H9 (cell line): ENCODE data around the gene DHX35. TPM values are rescaled to one million over a fixed set of nuclear protein-coding genes. Genes with fewer than 3 reads are reported as not detected.

Source experiments
- DNase-seq: peaks from one replicate; pipeline ENCODE4 v3.0.0-alpha.2; 2017
- H2AFZ ChIP-seq: one replicate; pipeline ENCODE4 v1.6.1; 2013; ENCODE audit warnings: mild to moderate bottlenecking, low read length, control low read depth, moderate library complexity
- H2AK5ac ChIP-seq: 2 replicates; pipeline ENCODE4 v1.6.1; 2013; ENCODE audit warnings: low read length, control low read depth, mixed read lengths; ENCODE audit not compliant: insufficient read length
- H2BK120ac ChIP-seq: one replicate; pipeline ENCODE4 v1.6.1; 2013; ENCODE audit warnings: low read depth, mild to moderate bottlenecking, low read length, control low read depth, inconsistent platforms; ENCODE audit not compliant: poor library complexity, severe bottlenecking
- H2BK12ac ChIP-seq: 2 replicates; pipeline ENCODE4 v1.6.1; 2013; ENCODE audit warnings: low read length, control low read depth, mixed read lengths, low read depth; ENCODE audit not compliant: insufficient read length
- H2BK15ac ChIP-seq: 2 replicates; pipeline ENCODE4 v1.6.1; 2013; ENCODE audit warnings: low read depth, low read length, control low read depth
- H2BK20ac ChIP-seq: one replicate; pipeline ENCODE4 v1.6.1; 2013; ENCODE audit warnings: low read depth, mild to moderate bottlenecking, low read length, control low read depth, inconsistent platforms; ENCODE audit not compliant: poor library complexity, severe bottlenecking
- H2BK5ac ChIP-seq: 2 replicates; pipeline ENCODE4 v1.6.1; 2013; ENCODE audit warnings: low read length, control low read depth, mixed read lengths; ENCODE audit not compliant: insufficient read length
- H3K14ac ChIP-seq: 2 replicates; pipeline ENCODE4 v1.6.1; 2013; ENCODE audit warnings: low read length, control low read depth; ENCODE audit not compliant: insufficient read depth
- H3K18ac ChIP-seq: 2 replicates; pipeline ENCODE4 v1.6.1; 2013; ENCODE audit warnings: low read depth, mild to moderate bottlenecking, mixed read lengths, low read length, control low read depth; ENCODE audit not compliant: insufficient read length
- H3K23ac ChIP-seq: 2 replicates; pipeline ENCODE4 v1.6.1; 2013; ENCODE audit warnings: low read length, control low read depth, mixed read lengths, low read depth; ENCODE audit not compliant: insufficient read length
- H3K23me2 ChIP-seq: 2 replicates; pipeline ENCODE4 v1.6.1; 2013; ENCODE audit warnings: low read depth, mild to moderate bottlenecking, mixed read lengths, low read length, control low read depth; ENCODE audit not compliant: insufficient read length, poor library complexity, severe bottlenecking
- H3K27ac ChIP-seq: 2 replicates; pipeline ENCODE4 v1.5.1; 2013; ENCODE audit warnings: low read length, control low read depth, mixed read lengths, low read depth; ENCODE audit not compliant: insufficient read length
- H3K27me3 ChIP-seq: 2 replicates; pipeline ENCODE4 v1.6.1; 2013; ENCODE audit warnings: low read length, control low read depth, inconsistent platforms; ENCODE audit not compliant: insufficient read depth
- H3K4ac ChIP-seq: 2 replicates; pipeline ENCODE4 v1.6.1; 2013; ENCODE audit warnings: low read depth, mild to moderate bottlenecking, control low read depth, inconsistent platforms, low read length, moderate library complexity
- H3K4me1 ChIP-seq: 2 replicates; pipeline ENCODE4 v1.6.1; 2013; ENCODE audit warnings: low read length, control low read depth, inconsistent platforms; ENCODE audit not compliant: insufficient read depth
- H3K4me2 ChIP-seq: 2 replicates; pipeline ENCODE4 v1.6.1; 2013; ENCODE audit warnings: low read length, control low read depth, mixed read lengths; ENCODE audit not compliant: insufficient read length, insufficient read depth
- H3K56ac ChIP-seq: 2 replicates; pipeline ENCODE4 v1.6.1; 2013; ENCODE audit warnings: low read depth, mild to moderate bottlenecking, mixed read lengths, low read length, control low read depth; ENCODE audit not compliant: insufficient read length
- H3K79me1 ChIP-seq: 2 replicates; pipeline ENCODE4 v1.6.1; 2013; ENCODE audit warnings: low read depth, mild to moderate bottlenecking, moderate library complexity, low read length, control low read depth, inconsistent platforms; ENCODE audit not compliant: insufficient read depth, poor library complexity, severe bottlenecking
- H3K79me2 ChIP-seq: 2 replicates; pipeline ENCODE4 v1.6.1; 2013; ENCODE audit warnings: low read length, control low read depth, inconsistent platforms; ENCODE audit not compliant: insufficient read depth
- H3K9ac ChIP-seq: 2 replicates; pipeline ENCODE4 v1.6.1; 2013; ENCODE audit warnings: low read length, control low read depth, mixed read lengths; ENCODE audit not compliant: insufficient read length; ENCODE audit errors: extremely low read depth
- H3K9me3 ChIP-seq: one replicate; pipeline ENCODE4 v1.6.1; 2013; ENCODE audit warnings: low read depth, low read length, inconsistent platforms; ENCODE audit not compliant: control insufficient read depth
- H3T11ph ChIP-seq: one replicate; pipeline ENCODE4 v1.6.1; 2013; ENCODE audit warnings: mild to moderate bottlenecking, low read length, control low read depth, inconsistent platforms
- H4K20me1 ChIP-seq: one replicate; pipeline ENCODE4 v1.6.1; 2013; ENCODE audit not compliant: control insufficient read depth, insufficient read length, insufficient read depth
- H4K5ac ChIP-seq: 2 replicates; pipeline ENCODE4 v1.6.1; 2013; ENCODE audit warnings: low read depth, mild to moderate bottlenecking, mixed read lengths, low read length, control low read depth; ENCODE audit not compliant: insufficient read length
- H4K8ac ChIP-seq: replicated peaks from 2 replicates; pipeline ENCODE4 v1.6.1; 2013; ENCODE audit warnings: low read length, control low read depth, mixed read lengths, low read depth; ENCODE audit not compliant: insufficient read length
- H4K91ac ChIP-seq: 2 replicates; pipeline ENCODE4 v1.6.1; 2013; ENCODE audit warnings: low read depth, mild to moderate bottlenecking, moderate library complexity, mixed read lengths, low read length, control low read depth; ENCODE audit not compliant: insufficient read length
- H3K27ac Mint-ChIP-seq, 3 experiments: 2 replicates in 2 of 3; 3 replicates in 1 of 3; pipeline ENCODE4 v1.8.0; 2020 to 2021; ENCODE audit warnings: mixed read lengths in 3 of 3, mild to moderate bottlenecking in 1 of 3, moderate library complexity in 1 of 3
- H3K27me3 Mint-ChIP-seq: 2 replicates; pipeline ENCODE4 v1.8.0; 2021; ENCODE audit warnings: low read depth, mild to moderate bottlenecking, moderate library complexity, mixed read lengths
- H3K36me3 Mint-ChIP-seq, 3 experiments: 2 replicates in 2 of 3; 3 replicates in 1 of 3; pipeline ENCODE4 v1.8.0; 2020 to 2021; ENCODE audit warnings: low read depth in 3 of 3, mixed read lengths in 3 of 3; ENCODE audit not compliant: insufficient read depth in 1 of 3
- H3K4me1 Mint-ChIP-seq, 2 experiments: 2 replicates each; pipeline ENCODE4 v1.8.0; 2020; ENCODE audit warnings: mixed read lengths in 2 of 2
- H3K4me3 Mint-ChIP-seq, 2 experiments: 2 replicates in 1 of 2; 3 replicates in 1 of 2; pipeline ENCODE4 v1.8.0; 2020 to 2021; ENCODE audit warnings: mild to moderate bottlenecking in 2 of 2, mixed read lengths in 2 of 2, moderate library complexity in 1 of 2
- H3K9me3 Mint-ChIP-seq, 2 experiments: 2 replicates in 1 of 2; 3 replicates in 1 of 2; pipeline ENCODE4 v1.8.0; 2020; ENCODE audit warnings: mild to moderate bottlenecking in 2 of 2, mixed read lengths in 2 of 2, moderate library complexity in 1 of 2
- WGBS: extraction: QIAGEN DNeasy Blood & Tissue Kit; methylation state at CpG from one replicate; pipeline ENCODE4 v1.1.7; 2013; ENCODE audit warnings: missing lambda C conversion rate, low lambda C conversion rate, mixed read lengths; ENCODE audit not compliant: insufficient read length; ENCODE audit errors: extremely low coverage; 5-methylcytosine and 5-hydroxymethylcytosine counted together
- total RNA-seq: library from RNA; stranded (reverse); gene quantifications from 2 replicates; pipeline ENCODE4 v1.2.1, GENCODE V29; 2021
- TF ChIP-seq, protein P1 (sequence below): fragments of 200-600 bp; sonication (generic); conservative IDR thresholded peaks from 3 replicates; pipeline ENCODE4 v1.8.0; 2021; ENCODE audit warnings: antibody characterized with exemption, mild to moderate bottlenecking

DHX35 gene
- total RNA-seq, 1 experiment from 2014 or later: 14.4 TPM

DNA sequence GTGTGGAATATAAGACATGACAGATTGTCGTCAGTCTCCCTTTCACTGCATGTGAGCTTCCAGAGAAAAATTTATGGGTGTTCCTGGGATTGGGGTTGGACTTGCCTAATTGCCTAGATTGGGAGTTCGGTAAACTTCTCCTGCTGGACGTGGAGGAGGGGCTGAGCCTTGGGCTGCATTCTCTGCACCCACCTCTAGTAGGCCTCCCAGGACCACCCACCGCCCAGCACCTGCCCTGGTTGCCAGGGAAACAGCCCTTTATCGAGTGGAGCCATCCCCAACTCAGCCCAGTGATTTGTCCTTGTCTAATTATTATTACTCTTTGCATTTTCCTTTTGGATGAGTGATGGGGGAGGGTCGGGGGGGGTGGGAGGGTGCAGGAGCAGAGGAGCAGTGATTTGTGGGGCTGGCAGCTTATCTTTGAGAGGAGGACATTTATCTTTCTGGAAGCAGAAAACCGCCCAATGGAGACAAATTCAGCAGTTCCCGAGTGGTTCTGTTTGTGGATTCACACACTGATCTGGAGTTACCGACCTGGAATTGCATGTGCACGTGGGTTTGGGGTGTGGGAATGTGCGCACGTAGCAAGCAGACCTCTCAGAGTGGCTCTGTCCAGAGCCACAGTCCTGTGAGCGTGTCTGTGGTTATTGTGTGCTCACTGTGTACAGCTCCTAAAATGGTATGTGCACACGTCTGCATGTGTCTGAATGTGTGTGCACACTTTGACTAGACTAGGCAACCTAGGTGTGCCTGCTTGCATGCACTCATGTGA is 104.5 kb downstream of the DHX35 start:
- H3K27ac Mint-ChIP-seq: no peak overlapping the region
- H3K79me1 ChIP-seq: no peaks in the 10 kb centered on the region
- peaks cover 9% of the 10 kb centered on the region for H3K27me3 Mint-ChIP-seq

More for the DNA sequence above, 104.5 kb downstream of the DHX35 start:
- Histone ChIP-seq H3K18ac (no peak overlapping the region), H4K5ac (no peak overlapping the region), H2BK5ac (no peak overlapping the region), H3K4me2 (no peak overlapping the region), H4K20me1 (no peaks in the 10 kb centered on the region), H2BK12ac (no peak overlapping the region), H2BK15ac (no peak overlapping the region), H3K56ac (no peak overlapping the region), H3K9ac (no peak overlapping the region), H3K27ac (no peak overlapping the region), H3K14ac (no peak overlapping the region), H2AK5ac (no peak overlapping the region), H2BK120ac (no peak overlapping the region), H3K23ac (no peak overlapping the region), H3K4me1 (no peaks in the 10 kb centered on the region; the same call in 1 of the 2 replicates), H3T11ph (no peak overlapping the region), H3K23me2 (no peaks in the 10 kb centered on the region), H4K91ac (no peak overlapping the region), H4K8ac (no peak overlapping the region), H3K4ac (no peak overlapping the region), H2BK20ac (no peak overlapping the region), H3K9me3 (no peaks in the 10 kb centered on the region), H2AFZ (no peak overlapping the region), H3K27me3 (no peaks in the 10 kb centered on the region), H3K79me2 (no peaks in the 10 kb centered on the region)
- Mint-ChIP-seq H3K4me3 (no peak overlapping the region), H3K4me1 (peaks cover 7 to 9% of the 10 kb centered on the region in 2 experiments), H3K36me3 (no peaks in the 10 kb centered on the region), H3K9me3 (no peaks in the 10 kb centered on the region)
- WGBS: no CpG with 5 or more reads among the region's 14 CpGs
- DNase-seq: peak; percentile 85
- TF ChIP-seq, protein P1, sequence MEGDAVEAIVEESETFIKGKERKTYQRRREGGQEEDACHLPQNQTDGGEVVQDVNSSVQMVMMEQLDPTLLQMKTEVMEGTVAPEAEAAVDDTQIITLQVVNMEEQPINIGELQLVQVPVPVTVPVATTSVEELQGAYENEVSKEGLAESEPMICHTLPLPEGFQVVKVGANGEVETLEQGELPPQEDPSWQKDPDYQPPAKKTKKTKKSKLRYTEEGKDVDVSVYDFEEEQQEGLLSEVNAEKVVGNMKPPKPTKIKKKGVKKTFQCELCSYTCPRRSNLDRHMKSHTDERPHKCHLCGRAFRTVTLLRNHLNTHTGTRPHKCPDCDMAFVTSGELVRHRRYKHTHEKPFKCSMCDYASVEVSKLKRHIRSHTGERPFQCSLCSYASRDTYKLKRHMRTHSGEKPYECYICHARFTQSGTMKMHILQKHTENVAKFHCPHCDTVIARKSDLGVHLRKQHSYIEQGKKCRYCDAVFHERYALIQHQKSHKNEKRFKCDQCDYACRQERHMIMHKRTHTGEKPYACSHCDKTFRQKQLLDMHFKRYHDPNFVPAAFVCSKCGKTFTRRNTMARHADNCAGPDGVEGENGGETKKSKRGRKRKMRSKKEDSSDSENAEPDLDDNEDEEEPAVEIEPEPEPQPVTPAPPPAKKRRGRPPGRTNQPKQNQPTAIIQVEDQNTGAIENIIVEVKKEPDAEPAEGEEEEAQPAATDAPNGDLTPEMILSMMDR: peak; percentile 67
